ENCODE results near the gene TPRG1L.

DNA sequence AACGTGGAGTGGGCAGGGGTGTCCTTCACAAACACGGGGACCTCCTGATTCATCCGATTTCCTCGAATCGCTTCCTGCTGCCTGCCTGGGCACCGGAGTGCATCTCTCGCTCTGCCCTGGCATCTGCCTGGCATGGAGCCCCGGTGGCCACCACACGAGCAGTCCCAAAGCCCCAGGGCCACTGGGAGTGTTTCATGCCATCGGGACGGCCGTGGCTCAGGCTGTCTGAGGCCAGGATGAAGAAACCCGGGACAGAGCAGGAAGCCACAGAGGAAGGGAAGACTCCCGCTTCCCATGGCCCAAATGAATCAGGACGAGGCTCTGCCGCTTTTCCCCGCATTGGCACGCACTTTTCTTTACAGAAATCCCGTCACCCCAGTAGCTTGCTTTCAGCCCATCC lies 45.9 kb upstream of the TPRG1L start:
- TF ChIP-seq, protein P1, sequence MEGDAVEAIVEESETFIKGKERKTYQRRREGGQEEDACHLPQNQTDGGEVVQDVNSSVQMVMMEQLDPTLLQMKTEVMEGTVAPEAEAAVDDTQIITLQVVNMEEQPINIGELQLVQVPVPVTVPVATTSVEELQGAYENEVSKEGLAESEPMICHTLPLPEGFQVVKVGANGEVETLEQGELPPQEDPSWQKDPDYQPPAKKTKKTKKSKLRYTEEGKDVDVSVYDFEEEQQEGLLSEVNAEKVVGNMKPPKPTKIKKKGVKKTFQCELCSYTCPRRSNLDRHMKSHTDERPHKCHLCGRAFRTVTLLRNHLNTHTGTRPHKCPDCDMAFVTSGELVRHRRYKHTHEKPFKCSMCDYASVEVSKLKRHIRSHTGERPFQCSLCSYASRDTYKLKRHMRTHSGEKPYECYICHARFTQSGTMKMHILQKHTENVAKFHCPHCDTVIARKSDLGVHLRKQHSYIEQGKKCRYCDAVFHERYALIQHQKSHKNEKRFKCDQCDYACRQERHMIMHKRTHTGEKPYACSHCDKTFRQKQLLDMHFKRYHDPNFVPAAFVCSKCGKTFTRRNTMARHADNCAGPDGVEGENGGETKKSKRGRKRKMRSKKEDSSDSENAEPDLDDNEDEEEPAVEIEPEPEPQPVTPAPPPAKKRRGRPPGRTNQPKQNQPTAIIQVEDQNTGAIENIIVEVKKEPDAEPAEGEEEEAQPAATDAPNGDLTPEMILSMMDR (IDR thresholded peaks at IDR 0.05) = no peak
- no peak for TF ChIP-seq POLR2AphosphoS5 (IDR thresholded peaks at IDR 0.05)
- no peak for TF ChIP-seq EP300 (IDR thresholded peaks at IDR 0.05)
- no peak for TF ChIP-seq POLR2A (IDR thresholded peaks at IDR 0.05; ENCODE audit: low read depth)

Data from esophagus muscularis mucosa (tissue), 4 donors.